A549 (cell line): ENCODE measurements around the gene WFDC1. TPM values are rescaled to one million over a fixed set of nuclear protein-coding genes. Genes with fewer than 3 reads are reported as not detected.

Experiments
- ATAC-seq, 2 experiments: fragments of 200-7000 bp in 1 of 2; fragments of >200 bp in 1 of 2; cut with Nextera tagmentation in 1 of 2; cut with Tn5 transposase in 1 of 2; 3 replicates each; pipeline versions ENCODE4 v1.8.0 to v1.9.1; 2018 to 2020; ENCODE audit warnings: mild to moderate bottlenecking in 1 of 2, moderate library complexity in 1 of 2
- CTCF ChIA-PET: fragments of 300-600 bp; sonication (Branson Sonifier 250); formaldehyde crosslinking; extraction: SDS; loops from one replicate; lab custom pipeline; 2021; ENCODE audit warnings: antibody characterized with exemption, inconsistent platforms; lab: Yijun Ruan, JAX
- POLR2A ChIA-PET: fragments of 350-600 bp; formaldehyde crosslinking; extraction: SDS; loops from one replicate; lab custom pipeline; 2021; ENCODE audit warnings: antibody characterized with exemption, inconsistent platforms; lab: Yijun Ruan, JAX
- DNase-seq, 2 experiments: peaks; one replicate each; pipeline versions ENCODE4 v3.0.0 to v3.0.0-alpha.2; 2011 to 2016; ENCODE audit warnings: low read depth in 1 of 2, low spot score in 1 of 2
- FAIRE-seq: peaks from 2 replicates; lab custom pipeline; 2011; peaks lifted over from hg19 to GRCh38; lab: Jason Lieb, UNC
- H3K27ac ChIP-seq, 2 experiments: fragments of >200 bp; sonication (Bioruptor Twin); formaldehyde crosslinking; 3 replicates each; pipeline ENCODE4 v1.5.1; 2016 to 2017
- H3K4me1 ChIP-seq: fragments of >200 bp; sonication (Bioruptor Twin); formaldehyde crosslinking; 3 replicates; pipeline ENCODE4 v1.6.1; 2016
- H3K4me2 ChIP-seq: fragments of >200 bp; sonication (Bioruptor Twin); formaldehyde crosslinking; 3 replicates; pipeline ENCODE4 v1.6.1; 2016
- H3K4me3 ChIP-seq: fragments of >200 bp; sonication (Bioruptor Twin); formaldehyde crosslinking; 3 replicates; pipeline ENCODE4 v1.5.1; 2016
- H3K9me3 ChIP-seq: fragments of >200 bp; sonication (Bioruptor Twin); formaldehyde crosslinking; 3 replicates; pipeline ENCODE4 v1.6.1; 2016
- CBX2 ChIP-seq: fragments of 200-600 bp; sonication (generic); IDR thresholded peaks from 2 replicates; pipeline ENCODE4 v1.6.1; 2016; ENCODE audit warnings: low read depth, mild to moderate bottlenecking, borderline replicate concordance
- CEBPB ChIP-seq, 2 experiments: fragments of >200 bp in 1 of 2; sonication (Bioruptor Twin) in 1 of 2; formaldehyde crosslinking in 1 of 2; IDR thresholded peaks; 2 replicates each; pipeline ENCODE4 v1.6.1; 2012 to 2016
- CHD4 ChIP-seq: fragments of 200-600 bp; sonication (generic); IDR thresholded peaks from 2 replicates; pipeline ENCODE4 v1.6.1; 2016; ENCODE audit warnings: antibody characterized with exemption, mild to moderate bottlenecking, borderline replicate concordance
- EHMT2 ChIP-seq: fragments of 200-600 bp; sonication (generic); IDR thresholded peaks from 2 replicates; pipeline ENCODE4 v1.6.1; 2016; ENCODE audit warnings: antibody characterized with exemption, low read depth, mild to moderate bottlenecking, moderate library complexity
- ELK1 ChIP-seq: fragments of 150-350 bp; IDR thresholded peaks from 2 replicates; pipeline ENCODE4 v1.6.1; 2014; ENCODE audit warnings: low read depth, mild to moderate bottlenecking, low read length
- EP300 ChIP-seq, 2 experiments: fragments of >200 bp; sonication (Bioruptor Twin); formaldehyde crosslinking; IDR thresholded peaks; 2 replicates in 1 of 2; 3 replicates in 1 of 2; pipeline ENCODE4 v1.6.1; 2016 to 2017
- FOSB ChIP-seq: fragments of 250-450 bp; sonication (Bioruptor Pico); IDR thresholded peaks from 2 replicates; pipeline ENCODE4 v1.5.0; 2020; ENCODE audit warnings: mild to moderate bottlenecking, moderate library complexity
- HDAC2 ChIP-seq: fragments of 200-600 bp; sonication (generic); IDR thresholded peaks from 2 replicates; pipeline ENCODE4 v1.6.1; 2016
- HMGXB4 ChIP-seq: fragments of 250-450 bp; sonication (Bioruptor Pico); IDR thresholded peaks from 2 replicates; pipeline ENCODE4 v1.5.0; 2021; ENCODE audit warnings: mild to moderate bottlenecking, moderate library complexity, borderline replicate concordance
- HOXB13 ChIP-seq: fragments of 250-450 bp; sonication (Bioruptor Pico); IDR thresholded peaks from 2 replicates; pipeline ENCODE4 v1.5.0; 2020; ENCODE audit warnings: low read depth, mild to moderate bottlenecking, moderate library complexity
- JUN ChIP-seq, 2 experiments: fragments of >200 bp; sonication (Bioruptor Twin); formaldehyde crosslinking; IDR thresholded peaks; 2 replicates in 1 of 2; 3 replicates in 1 of 2; pipeline ENCODE4 v1.6.1; 2016 to 2017
- JUNB ChIP-seq: fragments of >200 bp; sonication (Bioruptor Twin); formaldehyde crosslinking; IDR thresholded peaks from 2 replicates; pipeline ENCODE4 v1.6.1; 2016
- NPAS2 ChIP-seq: fragments of 250-450 bp; sonication (Bioruptor Pico); IDR thresholded peaks from 2 replicates; pipeline ENCODE4 v1.8.0; 2022; ENCODE audit warnings: mild to moderate bottlenecking, moderate library complexity, borderline replicate concordance
- NR3C1 ChIP-seq: fragments of >200 bp; sonication (Bioruptor Twin); formaldehyde crosslinking; IDR thresholded peaks from 3 replicates; pipeline ENCODE4 v1.6.1; 2017
- PBX3 ChIP-seq: IDR thresholded peaks from 2 replicates; pipeline ENCODE4 v1.6.1; 2012
- POLR2A ChIP-seq: IDR thresholded peaks from 2 replicates; pipeline ENCODE4 v1.6.1; 2012; ENCODE audit warnings: mild to moderate bottlenecking, low read length
- POLR2AphosphoS2 ChIP-seq: conservative IDR thresholded peaks from 2 replicates; pipeline ENCODE4 v1.6.1; 2012; ENCODE audit warnings: low read length, improper control_type of control experiment, inconsistent platforms
- RAD21 ChIP-seq, 2 experiments: fragments of >200 bp in 1 of 2; sonication (Bioruptor Twin) in 1 of 2; formaldehyde crosslinking in 1 of 2; IDR thresholded peaks in 1 of 2; conservative IDR thresholded peaks in 1 of 2; 2 replicates in 1 of 2; 3 replicates in 1 of 2; pipeline ENCODE4 v1.6.1; 2012 to 2018; ENCODE audit warnings: inconsistent platforms in 1 of 2
- RCOR1 ChIP-seq: fragments of 150-350 bp; IDR thresholded peaks from 2 replicates; pipeline ENCODE4 v1.6.1; 2014; ENCODE audit warnings: antibody characterized with exemption, low read length, low read depth
- ZFP36 ChIP-seq: fragments of 450-650 bp; IDR thresholded peaks from 2 replicates; pipeline ENCODE4 v1.6.1; 2014; ENCODE audit warnings: borderline replicate concordance; ENCODE audit not compliant: partially characterized antibody
- WGBS: methylation state at CpG from one replicate; pipeline ENCODE4 v1.1.6; 2017; ENCODE audit errors: missing lambda C conversion rate; 5-methylcytosine and 5-hydroxymethylcytosine counted together
- polyA plus RNA-seq, 4 experiments: library from polyadenylated mRNA; depleted of rRNA in 3 of 4; stranded (reverse); fragments of >200 nt; fragmentation: RNase III in 1 of 4; extraction: RNeasy Plus Mini Kit Qiagen cat#74134 plus additional on column Dnase treatment in 1 of 4; gene quantifications; 2 replicates in 3 of 4; 3 replicates in 1 of 4; pipeline ENCODE4 v1.2.3, GENCODE V29; 2011 to 2017
- TF ChIP-seq, protein P1 (sequence below): IDR thresholded peaks from 2 replicates; pipeline ENCODE4 v1.6.1; 2012; ENCODE audit warnings: low read depth, borderline replicate concordance
- TF ChIP-seq, protein P2 (sequence below): IDR thresholded peaks from 2 replicates; pipeline ENCODE4 v1.6.1; 2012
- TF ChIP-seq, protein P3 (sequence below): fragments of >200 bp; sonication (Bioruptor Twin); formaldehyde crosslinking; IDR thresholded peaks from 2 replicates; pipeline ENCODE4 v1.6.1; 2016

WFDC1 gene
- polyA plus RNA-seq, 2 of the 4 experiments (the other 2 are of a cell fraction) = not detected

GRCh38 chr16:84313921-84314320 lies 19.2 kb downstream of the WFDC1 start:
- Histone ChIP-seq H3K4me3 (no peak overlapping the region), H3K27ac (no peak overlapping the region), H3K9me3 (peaks cover 17% of the 10 kb centered on the region), H3K4me2 (no peak overlapping the region), H3K4me1 (peaks cover 6% of the 10 kb centered on the region; the same call in 2 of the 3 replicates)
- ATAC-seq = peak in 1 of 2 experiments; percentile 16; a peak in 1 of 6 replicates
- no peak for TF ChIP-seq ELK1
- no peak for TF ChIP-seq EHMT2
- no peak for TF ChIP-seq HMGXB4
- no peak for TF ChIP-seq CHD4
- TF ChIP-seq FOSB (CRISPR knock-in tag) = no peak
- no peak for TF ChIP-seq CBX2
- CTCF ChIA-PET = interaction anchor here (0.6 to 2.1 kb wide), 6 partner anchors 32 to 240 kb away, joined by 3 to 6 read pairs (median 3); no protein-coding TSS in a partner anchor
- WGBS = 80% methylated on average over 10 of the region's 10 CpGs
- DNase-seq = no peak
- POLR2A ChIA-PET = no interaction called here
- no peak for FAIRE-seq

DNA sequence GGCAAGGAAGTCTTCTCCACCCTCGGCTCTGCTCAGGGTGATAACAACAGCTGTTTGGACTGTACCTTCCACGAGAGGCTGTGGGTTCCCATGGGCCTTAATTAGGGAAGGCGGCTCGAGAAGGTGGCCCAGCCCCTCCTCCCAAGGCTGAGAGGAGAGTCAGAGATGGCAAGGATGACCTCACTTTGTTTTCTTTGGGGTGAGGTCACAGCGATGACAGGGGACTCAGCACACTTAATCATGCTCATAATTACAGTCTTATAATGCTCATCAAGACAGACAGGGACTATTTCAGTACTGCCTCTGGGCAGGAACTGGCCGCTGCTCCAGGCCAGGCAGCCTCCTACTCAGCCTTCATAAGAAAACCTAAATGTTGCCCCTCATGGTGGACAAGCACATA lies 19.7 kb downstream of the WFDC1 start:
- no peak for DNase-seq
- ChIA-PET CTCF (interaction anchor here (0.6 to 2.1 kb wide), 5 partner anchors 86 to 240 kb away, joined by 3 to 6 read pairs (median 3); no protein-coding TSS in a partner anchor), POLR2A (no interaction called here)

DNA sequence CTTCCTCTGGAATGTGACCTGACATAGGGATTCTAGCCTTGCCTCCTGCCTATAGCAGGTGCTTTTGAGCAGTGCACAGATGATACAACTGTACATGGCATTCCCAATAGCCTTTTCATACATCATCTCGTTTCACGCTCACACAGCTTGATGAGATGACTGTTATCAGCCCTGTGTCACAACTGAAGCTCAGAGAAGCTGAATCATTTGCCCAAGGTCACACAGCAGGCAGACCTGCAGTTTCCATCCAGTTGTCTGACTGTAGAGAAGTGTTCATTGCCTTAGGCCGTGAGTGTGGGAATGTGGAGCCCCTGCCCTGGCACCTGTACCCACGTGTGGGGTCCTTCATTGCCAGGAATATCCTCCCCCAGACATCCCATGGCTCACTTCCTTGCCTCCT lies 20.1 kb downstream of the WFDC1 start:
- Histone ChIP-seq H3K9me3 (peaks cover 17% of the 10 kb centered on the region), H3K27ac (no peak overlapping the region), H3K4me3 (no peak overlapping the region), H3K4me2 (no peak overlapping the region), H3K4me1 (peaks cover 6% of the 10 kb centered on the region; the same call in 2 of the 3 replicates)
- DNase-seq = no peak
- ChIA-PET CTCF (interaction anchor here (0.6 to 1.0 kb wide), 3 partner anchors 155 to 239 kb away, joined by 3 to 4 read pairs (median 3); no protein-coding TSS in a partner anchor), POLR2A (no interaction called here)
- 48% methylated on average over 4 of the region's 4 CpGs for WGBS
- no peak for FAIRE-seq
- peak; percentile 34 for TF ChIP-seq ZFP36
- TF ChIP-seq POLR2AphosphoS2 = no peak
- no peak for TF ChIP-seq POLR2A
- no peak for TF ChIP-seq RAD21 (conservative IDR thresholded peaks at IDR 0.05 in 1 of 2, IDR thresholded peaks at IDR 0.05 in 1 of 2)
- ATAC-seq = peak; percentile 18 to 42; a peak in 2 of 6 replicates

More for the DNA sequence above, 19.7 kb downstream of the WFDC1 start:
- FAIRE-seq = no peak
- Histone ChIP-seq H3K4me1 (peaks cover 6% of the 10 kb centered on the region; the same call in 2 of the 3 replicates), H3K9me3 (peaks cover 17% of the 10 kb centered on the region)
- no peak for TF ChIP-seq JUNB
- no peak for TF ChIP-seq FOSB (CRISPR knock-in tag)
- no peak for TF ChIP-seq CEBPB (IDR thresholded peaks at IDR 0.05)
- TF ChIP-seq, protein P1, sequence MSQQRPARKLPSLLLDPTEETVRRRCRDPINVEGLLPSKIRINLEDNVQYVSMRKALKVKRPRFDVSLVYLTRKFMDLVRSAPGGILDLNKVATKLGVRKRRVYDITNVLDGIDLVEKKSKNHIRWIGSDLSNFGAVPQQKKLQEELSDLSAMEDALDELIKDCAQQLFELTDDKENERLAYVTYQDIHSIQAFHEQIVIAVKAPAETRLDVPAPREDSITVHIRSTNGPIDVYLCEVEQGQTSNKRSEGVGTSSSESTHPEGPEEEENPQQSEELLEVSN = no peak
- TF ChIP-seq PBX3 = no peak
- no peak for TF ChIP-seq EP300 (IDR thresholded peaks at IDR 0.05)
- TF ChIP-seq HOXB13 (CRISPR knock-in tag) = no peak
- TF ChIP-seq, protein P2, sequence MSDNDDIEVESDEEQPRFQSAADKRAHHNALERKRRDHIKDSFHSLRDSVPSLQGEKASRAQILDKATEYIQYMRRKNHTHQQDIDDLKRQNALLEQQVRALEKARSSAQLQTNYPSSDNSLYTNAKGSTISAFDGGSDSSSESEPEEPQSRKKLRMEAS = no peak
- TF ChIP-seq NR3C1 = no peak
- TF ChIP-seq, protein P3, sequence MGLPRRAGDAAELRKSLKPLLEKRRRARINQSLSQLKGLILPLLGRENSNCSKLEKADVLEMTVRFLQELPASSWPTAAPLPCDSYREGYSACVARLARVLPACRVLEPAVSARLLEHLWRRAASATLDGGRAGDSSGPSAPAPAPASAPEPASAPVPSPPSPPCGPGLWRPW = no peak
- no peak for TF ChIP-seq JUN (IDR thresholded peaks at IDR 0.05)
- TF ChIP-seq NPAS2 (CRISPR knock-in tag) = no peak
- no peak for TF ChIP-seq HDAC2
- TF ChIP-seq RCOR1 = no peak
- TF ChIP-seq, all 56 proteins: peak for 0
- Histone ChIP-seq H3K4me2 (no peak overlapping the region), H3K27ac (no peak overlapping the region), H3K4me3 (no peak overlapping the region)
- WGBS = 56% methylated on average over 6 of the region's 6 CpGs
- peak in 1 of 2 experiments; percentile 38; a peak in 2 of 6 replicates for ATAC-seq
